GM06990 (cell line): ENCODE results near the gene ZNF831.

Source experiments
- DNase-seq: peaks from one replicate; pipeline ENCODE4 v3.0.0-alpha.2; 2011; ENCODE audit not compliant: insufficient read length; ENCODE audit errors: extremely low read depth
- H3K27me3 ChIP-seq: replicated peaks from 2 replicates; pipeline ENCODE4 v1.6.0; 2011; ENCODE audit warnings: low read length; ENCODE audit not compliant: control insufficient read depth, insufficient read depth
- H3K36me3 ChIP-seq: 2 replicates; pipeline ENCODE4 v1.5.1; 2011; ENCODE audit warnings: low read length; ENCODE audit not compliant: control insufficient read depth, insufficient read depth
- H3K4me3 ChIP-seq: replicated peaks from 2 replicates; pipeline ENCODE4 v1.5.1; 2011; ENCODE audit warnings: low read depth, mild to moderate bottlenecking, control low read depth, low read length
- CTCF ChIP-seq: IDR thresholded peaks from 2 replicates; pipeline ENCODE4 v1.5.1; 2011; ENCODE audit warnings: low read length, control low read depth, mild to moderate bottlenecking, inconsistent platforms; ENCODE audit not compliant: insufficient read depth, poor library complexity, severe bottlenecking

The ZNF831 gene

GRCh38 chr20:59159493-59160376 lies 3.9 kb upstream of the ZNF831 start:
- H3K4me3 ChIP-seq, result no peak overlapping the region

GRCh38 chr20:59160389-59161115 lies 3.1 kb upstream of the ZNF831 start:
- Histone ChIP-seq H3K27me3 (peaks cover 2% of the 10 kb centered on the region), H3K4me3 (no peak overlapping the region), H3K36me3 (no peaks in the 10 kb centered on the region)
- DNase-seq, result no peak
- no peak for TF ChIP-seq CTCF

More at GRCh38 chr20:59159493-59160376, 3.9 kb upstream of the ZNF831 start:
- peaks cover 2% of the 10 kb centered on the region for H3K27me3 ChIP-seq
- no peaks in the 10 kb centered on the region for H3K36me3 ChIP-seq
- no peak for DNase-seq
- no peak for TF ChIP-seq CTCF

- TF ChIP-seq CTCF, result no peak
- Histone ChIP-seq H3K4me3 (no peak overlapping the region), H3K36me3 (no peaks in the 10 kb centered on the region), H3K27me3 (peaks cover 2% of the 10 kb centered on the region)
- no peak for DNase-seq
Measured at GRCh38 chr20:59161721-59162120, 1.9 kb upstream of the ZNF831 start.

- peaks cover under 1% of the 10 kb centered on the region; the same call in 1 of the 2 replicates for H3K27me3 ChIP-seq
- DNase-seq, result no peak
- no peak overlapping the region for H3K4me3 ChIP-seq
- TF ChIP-seq CTCF, result no peak
- no peaks in the 10 kb centered on the region for H3K36me3 ChIP-seq
Measured at GRCh38 chr20:59164686-59165391, 1.2 kb downstream of the ZNF831 start.

GRCh38 chr20:59165396-59165795 lies 1.8 kb downstream of the ZNF831 start:
- no peaks in the 10 kb centered on the region for H3K36me3 ChIP-seq
- H3K4me3 ChIP-seq, result no peak overlapping the region
- H3K27me3 ChIP-seq, result no peaks in the 10 kb centered on the region; the same call in 1 of the 2 replicates
- no peak for DNase-seq
- TF ChIP-seq CTCF, result no peak
